MV-4-11 (cell line): ENCODE data around the gene SNRNP25.
A peak's percentile ranks its signal among the peaks of the same experiment; 100 is the strongest.

Experiments
- DNase-seq: peaks from one replicate; lab custom pipeline; 2025; lab: John Stamatoyannopoulos, UW

SNRNP25 gene

GRCh38 chr16:104928-105327, 51.3 kb downstream of the SNRNP25 start:
- DNase-seq = no peak

GRCh38 chr16:105521-105920, 51.9 kb downstream of the SNRNP25 start:
- no peak for DNase-seq

- peak; percentile 52 for DNase-seq
These were observed 53.1 kb downstream of the SNRNP25 start for GRCh38 chr16:106623-107324.
